PC-3 (cell line): ENCODE measurements around the gene SH3BP5. TPM values are rescaled to one million over a fixed set of nuclear protein-coding genes. Genes with fewer than 3 reads are reported as not detected.

ENCODE experiments used
- ATAC-seq: fragments of 200-7000 bp; cut with Tn5 transposase; 2 replicates; pipeline ENCODE4 v1.9.1; 2020; ENCODE audit warnings: mild to moderate bottlenecking, moderate library complexity
- BruUV-seq: library from RNA; stranded (reverse); fragments of 400-500 nt; replicated peaks from 2 replicates; lab custom pipeline; 2021; lab: Mats Ljungman, UMichigan
- CTCF ChIA-PET: fragments of 300-600 bp; sonication (Branson Sonifier 250); formaldehyde crosslinking; loops from one replicate; lab custom pipeline; 2022; ENCODE audit warnings: antibody characterized with exemption; lab: Charles Lee
- POLR2A ChIA-PET: fragments of 300-600 bp; sonication (Branson Sonifier 250); formaldehyde crosslinking; loops from one replicate; lab custom pipeline; 2022; ENCODE audit warnings: antibody characterized with exemption; ENCODE audit not compliant: unreplicated experiment; lab: Charles Lee
- DNase-seq: peaks from one replicate; pipeline ENCODE4 v3.0.0-alpha.2; 2015
- H2AFZ ChIP-seq: fragments of 300-600 bp; sonication (generic); 2 replicates; pipeline ENCODE4 v1.6.0; 2016; ENCODE audit warnings: antibody characterized with exemption, low read length
- H3F3A ChIP-seq: fragments of 300-600 bp; sonication (generic); one replicate; pipeline ENCODE4 v1.6.0; 2017; ENCODE audit warnings: antibody characterized with exemption, low read length, control low read depth, mild to moderate bottlenecking; ENCODE audit not compliant: unreplicated experiment
- H3K27ac ChIP-seq: fragments of 300-600 bp; sonication (generic); 2 replicates; pipeline ENCODE4 v1.5.1; 2016; ENCODE audit warnings: mild to moderate bottlenecking, low read length
- H3K27me3 ChIP-seq: fragments of 300-600 bp; sonication (generic); 2 replicates; pipeline ENCODE4 v1.6.1; 2016; ENCODE audit warnings: low read length, mixed read lengths
- H3K36me3 ChIP-seq: fragments of 300-600 bp; sonication (generic); 2 replicates; pipeline ENCODE4 v1.6.1; 2016; ENCODE audit warnings: low read depth, mixed run types, low read length, mixed read lengths
- H3K4me1 ChIP-seq: fragments of 300-600 bp; sonication (generic); 2 replicates; pipeline ENCODE4 v1.5.1; 2016; ENCODE audit warnings: low read length; ENCODE audit not compliant: insufficient read depth
- H3K4me2 ChIP-seq: fragments of 300-600 bp; sonication (generic); 2 replicates; pipeline ENCODE4 v1.6.0; 2016; ENCODE audit warnings: low read length
- H3K4me3 ChIP-seq: fragments of 300-600 bp; sonication (generic); 2 replicates; pipeline ENCODE4 v1.5.1; 2016; ENCODE audit warnings: mild to moderate bottlenecking, low read length, mixed read lengths
- H3K79me2 ChIP-seq: fragments of 300-600 bp; sonication (generic); 2 replicates; pipeline ENCODE4 v1.6.1; 2017; ENCODE audit warnings: low read length, mixed read lengths
- H3K9ac ChIP-seq: fragments of 300-600 bp; sonication (generic); 2 replicates; pipeline ENCODE4 v1.6.0; 2016; ENCODE audit warnings: mild to moderate bottlenecking, low read length
- H3K9me2 ChIP-seq: fragments of 300-600 bp; sonication (generic); replicated peaks from 2 replicates; pipeline ENCODE4 v1.6.1; 2016; ENCODE audit warnings: mixed run types, low read length, mixed read lengths
- H3K9me3 ChIP-seq: fragments of 300-600 bp; sonication (generic); 2 replicates; pipeline ENCODE4 v1.6.1; 2016; ENCODE audit warnings: low read length, mixed read lengths
- H4K20me1 ChIP-seq: fragments of 300-600 bp; sonication (generic); 2 replicates; pipeline ENCODE4 v1.6.1; 2016; ENCODE audit warnings: low read length, mixed read lengths
- CTCF ChIP-seq: fragments of 300-600 bp; sonication (generic); conservative IDR thresholded peaks from 2 replicates; pipeline ENCODE4 v1.5.1; 2017; ENCODE audit warnings: antibody characterized with exemption, low read depth, mild to moderate bottlenecking, low read length
- EZH2 ChIP-seq: fragments of 300-600 bp; sonication (generic); IDR thresholded peaks from one replicate; pipeline ENCODE4 v1.6.1; 2017; ENCODE audit warnings: antibody characterized with exemption, mild to moderate bottlenecking, low read length; ENCODE audit not compliant: unreplicated experiment
- EZH2phosphoT487 ChIP-seq: fragments of 300-600 bp; sonication (generic); IDR thresholded peaks from 2 replicates; pipeline ENCODE4 v1.6.1; 2018; ENCODE audit warnings: mild to moderate bottlenecking, antibody characterized with exemption, low read length, borderline replicate concordance
- intact Hi-C: fragments of 100-400 bp; cut with micrococcal nuclease; formaldehyde crosslinking; loops from 2 replicates; pipeline ENCODE4 v1.9.0; 2023
- total RNA-seq: library from RNA; depleted of rRNA; stranded (reverse); fragments of >200 nt; gene quantifications from 2 replicates; pipeline ENCODE4 v1.2.3, GENCODE V29; 2014

SH3BP5 gene
- total RNA-seq, 1 experiment from 2014 or later, result 21.2 TPM

- Histone ChIP-seq H3K9me3 (no peaks in the 10 kb centered on the region), H3K9ac (no peak overlapping the region), H2AFZ (peak overlapping the region; percentile 1; the same call in 1 of the 2 replicates), H3K27ac (peak overlapping the region; percentile 2; the same call in 1 of the 2 replicates), H3F3A (no peaks in the 10 kb centered on the region), H4K20me1 (no peaks in the 10 kb centered on the region), H3K4me1 (0 out of 2 replicates have a peak, but pooled peaks cover 6% of the 10 kb centered on the region), H3K27me3 (no peaks in the 10 kb centered on the region), H3K79me2 (no peaks in the 10 kb centered on the region), H3K4me3 (no peak overlapping the region), H3K36me3 (no peaks in the 10 kb centered on the region), H3K9me2 (no peaks in the 10 kb centered on the region), H3K4me2 (peak overlapping the region; percentile 15)
- CTCF ChIA-PET, result no interaction called here
- TF ChIP-seq EZH2phosphoT487, result no peak
- no peak for TF ChIP-seq EZH2
- no peak for TF ChIP-seq CTCF
- peak; percentile 49 for DNase-seq
- POLR2A ChIA-PET, result no interaction called here
- intact Hi-C loops, result no loop called here
- BruUV-seq, result no TSS peak
- ATAC-seq, result peak; percentile 53; the same call in 1 of the 2 replicates
Measured at GRCh38 chr3:15348246-15348645, 15.9 kb upstream of the SH3BP5 start.

GRCh38 chr3:15347737-15348110 lies 15.3 kb upstream of the SH3BP5 start:
- Histone ChIP-seq H3K9ac (no peak overlapping the region), H3K36me3 (no peaks in the 10 kb centered on the region), H3K9me3 (no peaks in the 10 kb centered on the region), H3K9me2 (no peaks in the 10 kb centered on the region), H3K27me3 (no peaks in the 10 kb centered on the region), H2AFZ (no peak overlapping the region), H3F3A (no peaks in the 10 kb centered on the region), H3K4me3 (no peak overlapping the region), H3K79me2 (no peaks in the 10 kb centered on the region), H3K4me1 (0 out of 2 replicates have a peak, but pooled peaks cover 6% of the 10 kb centered on the region), H4K20me1 (no peaks in the 10 kb centered on the region), H3K27ac (no peak overlapping the region), H3K4me2 (no peak overlapping the region)
- DNase-seq (no peak), ATAC-seq (no peak)
- intact Hi-C loops, result no loop called here
- ChIA-PET CTCF (no interaction called here), POLR2A (no interaction called here)
- BruUV-seq, result no TSS peak
- TF ChIP-seq CTCF (no peak), EZH2 (no peak), EZH2phosphoT487 (no peak)

GRCh38 chr3:15347063-15347736 lies 14.8 kb upstream of the SH3BP5 start:
- POLR2A ChIA-PET, result no interaction called here
- no peaks in the 10 kb centered on the region for H3K27me3 ChIP-seq
- no peaks in the 10 kb centered on the region for H3K9me2 ChIP-seq
- no peak overlapping the region for H2AFZ ChIP-seq
- no peak for ATAC-seq
- no peak for DNase-seq
- H3F3A ChIP-seq, result no peaks in the 10 kb centered on the region
- no peak overlapping the region for H3K4me3 ChIP-seq
- BruUV-seq, result no TSS peak
- CTCF ChIA-PET, result no interaction called here
- no peak overlapping the region for H3K27ac ChIP-seq
- intact Hi-C loops, result no loop called here
- no peak overlapping the region for H3K9ac ChIP-seq
- H3K36me3 ChIP-seq, result no peaks in the 10 kb centered on the region
- TF ChIP-seq EZH2 (no peak), EZH2phosphoT487 (no peak), CTCF (no peak)
- 0 out of 2 replicates have a peak, but pooled peaks cover 6% of the 10 kb centered on the region for H3K4me1 ChIP-seq
- H4K20me1 ChIP-seq, result no peaks in the 10 kb centered on the region
- H3K4me2 ChIP-seq, result no peak overlapping the region
- no peaks in the 10 kb centered on the region for H3K79me2 ChIP-seq
- H3K9me3 ChIP-seq, result no peaks in the 10 kb centered on the region
